Urothelium cell line (cell line): ENCODE data around the gene ZNF786.
"Not testable (repeated sequence)": the region's sequence is repeated elsewhere in the genome, so short reads cannot be mapped to it uniquely, and the experiment has no call there.

Experiments
- DNase-seq: peaks from one replicate; pipeline ENCODE4 v3.0.0; 2011; ENCODE audit warnings: low spot score, mixed read lengths
- FAIRE-seq: peaks from 2 replicates; lab custom pipeline; 2011; peaks lifted over from hg19 to GRCh38; lab: Jason Lieb, UNC

The ZNF786 gene

GRCh38 chr7:149031353-149031910, 59.1 kb downstream of the ZNF786 start:
- no peak for DNase-seq
- FAIRE-seq = no peak

DNA sequence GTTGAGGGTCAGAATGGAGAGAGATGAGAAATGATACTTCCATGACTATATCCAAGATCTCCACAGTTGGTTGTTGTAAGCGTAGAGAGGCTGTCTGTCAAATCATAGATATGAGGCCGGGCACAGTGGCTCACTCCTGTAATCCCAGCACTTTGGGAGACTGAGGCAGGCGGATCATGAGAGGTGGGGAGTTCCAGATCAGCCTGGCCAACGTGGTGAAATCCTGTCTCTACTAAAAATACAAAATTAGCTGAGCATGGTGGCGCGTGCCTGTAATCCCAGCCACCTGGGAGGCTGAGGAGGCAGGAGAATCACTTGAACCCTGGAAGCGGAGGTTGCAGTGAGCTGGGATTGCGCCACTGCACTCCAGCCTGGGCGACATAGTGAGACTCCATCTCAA, 60.1 kb downstream of the ZNF786 start:
- not testable (repeated sequence) for DNase-seq, FAIRE-seq

GRCh38 chr7:149028346-149029109, 62.0 kb downstream of the ZNF786 start, which contains the start of gene PDIA4:
TSS of gene PDIA4 (minus strand) at chr7:149028505. CDS start at chr7:149028408, 97 bp downstream.
- no peak for FAIRE-seq

GRCh38 chr7:149027611-149028345, 62.7 kb downstream of the ZNF786 start:
- no peak for DNase-seq
- FAIRE-seq = no peak

More at GRCh38 chr7:149028346-149029109, 62.0 kb downstream of the ZNF786 start, which contains the start of gene PDIA4:
- peak; percentile 88 for DNase-seq

- DNase-seq (no peak), FAIRE-seq (no peak)
These were observed 63.5 kb downstream of the ZNF786 start for GRCh38 chr7:149027055-149027454.

DNA sequence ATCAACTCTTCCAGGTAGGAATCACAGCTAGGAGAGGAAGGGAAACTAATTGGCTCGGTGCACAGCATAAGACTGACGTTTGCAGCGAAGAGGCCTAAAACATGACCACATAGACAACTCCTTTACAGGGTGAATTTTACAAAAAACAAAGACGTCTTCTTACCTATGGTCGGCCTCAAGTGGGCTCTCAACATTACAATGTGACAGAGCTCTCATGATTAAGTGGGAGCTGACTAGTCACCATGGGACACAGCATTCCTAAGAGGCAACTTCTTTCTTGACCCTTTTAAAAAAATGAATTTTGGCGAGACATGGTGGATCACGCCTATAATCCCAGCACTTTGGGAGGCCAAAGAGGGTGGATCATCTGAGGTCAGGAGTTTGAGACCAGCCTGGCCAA, 66.9 kb downstream of the ZNF786 start:
- DNase-seq = no peak
- FAIRE-seq = no peak

GRCh38 chr7:149022756-149023360, 67.7 kb downstream of the ZNF786 start:
- FAIRE-seq (no peak), DNase-seq (no peak)

- DNase-seq = no peak
- no peak for FAIRE-seq
These were observed 68.8 kb downstream of the ZNF786 start for GRCh38 chr7:149021725-149022062.

DNA sequence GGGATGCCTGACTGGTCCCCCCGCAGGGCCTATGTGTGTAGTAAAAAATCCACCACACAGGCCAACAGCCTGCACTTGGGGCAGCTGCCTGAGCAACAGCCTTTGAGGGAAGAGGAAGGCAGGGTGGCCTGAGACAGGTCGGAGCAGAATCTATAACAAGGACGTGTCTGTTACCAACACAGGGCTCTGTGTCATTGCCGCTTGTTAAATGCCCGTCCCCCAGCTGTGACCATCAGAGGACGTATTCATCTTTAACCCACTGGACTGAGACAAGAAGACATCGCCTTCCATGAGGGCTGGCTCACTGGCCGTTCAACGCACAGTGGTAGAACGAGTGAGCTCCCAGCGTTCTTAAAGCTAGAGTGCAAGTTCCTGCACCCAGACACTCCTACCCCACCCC, 70.0 kb downstream of the ZNF786 start:
- FAIRE-seq (no peak), DNase-seq (no peak)
